Astrocyte of the hippocampus (primary cell): Measurements from ENCODE around the gene FOXJ3.
A peak's percentile ranks its signal among the peaks of the same experiment; 100 is the strongest.

Experiments used
- DNase-seq: peaks from one replicate; pipeline ENCODE4 v3.0.0; 2011; ENCODE audit warnings: low read depth, low spot score

FOXJ3 gene

DNA sequence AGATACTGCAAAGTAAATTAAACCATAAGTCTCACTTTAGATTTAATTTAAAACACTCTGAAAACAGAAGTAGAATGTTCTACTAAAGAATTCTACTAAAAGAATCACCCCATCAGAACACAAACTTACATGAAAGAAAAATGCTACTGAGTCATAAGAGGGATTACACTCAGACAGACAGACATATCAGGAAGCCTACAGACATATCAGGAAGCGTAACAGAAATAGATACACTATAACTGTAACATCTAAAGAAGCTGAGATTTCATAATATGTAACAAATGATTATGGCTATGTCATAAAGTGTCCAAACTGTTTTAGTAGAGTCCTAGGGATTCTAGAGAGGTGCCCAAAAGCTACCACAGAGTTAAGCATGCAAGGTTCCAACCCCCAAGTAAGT lies 23.9 kb downstream of the FOXJ3 start:
- no peak for DNase-seq

DNA sequence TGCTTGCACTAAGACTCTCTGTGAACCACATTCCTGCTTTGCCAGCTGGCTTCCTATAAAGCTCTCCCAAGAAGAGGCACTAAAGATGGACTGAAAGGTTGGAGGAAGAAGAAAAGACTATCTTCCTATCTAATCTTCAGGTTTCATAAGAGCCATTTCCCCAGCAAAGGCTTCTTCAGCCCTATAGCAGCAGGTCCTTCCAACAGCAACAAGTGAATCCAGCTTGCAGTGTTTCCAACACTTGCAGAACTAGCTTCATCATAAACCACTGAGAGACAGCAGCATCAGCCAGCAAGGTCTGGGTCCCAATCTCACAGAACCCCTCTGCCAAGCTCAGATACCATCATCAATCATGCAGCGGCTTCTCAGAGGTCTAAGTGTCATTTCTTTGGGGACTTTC lies 28.1 kb downstream of the FOXJ3 start:
- no peak for DNase-seq

DNA sequence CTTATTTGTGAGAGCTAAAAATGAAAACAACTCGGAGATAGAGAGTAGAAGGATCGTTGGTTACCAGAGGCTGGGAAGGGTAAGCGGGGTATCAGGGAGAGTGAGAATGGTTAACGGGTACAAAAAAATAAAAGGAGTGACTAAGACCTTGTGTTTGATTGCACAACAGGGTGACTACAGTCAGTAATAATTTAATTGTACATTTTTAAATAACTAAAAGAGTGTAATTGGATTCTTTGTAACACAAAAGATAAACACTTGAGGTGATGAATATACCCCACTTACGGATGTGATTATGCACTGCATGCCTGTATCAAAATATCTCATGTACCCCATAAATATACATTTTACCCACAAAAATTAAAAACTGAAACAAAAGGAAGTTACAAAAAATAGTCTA lies 29.4 kb downstream of the FOXJ3 start:
- DNase-seq, result no peak

DNA sequence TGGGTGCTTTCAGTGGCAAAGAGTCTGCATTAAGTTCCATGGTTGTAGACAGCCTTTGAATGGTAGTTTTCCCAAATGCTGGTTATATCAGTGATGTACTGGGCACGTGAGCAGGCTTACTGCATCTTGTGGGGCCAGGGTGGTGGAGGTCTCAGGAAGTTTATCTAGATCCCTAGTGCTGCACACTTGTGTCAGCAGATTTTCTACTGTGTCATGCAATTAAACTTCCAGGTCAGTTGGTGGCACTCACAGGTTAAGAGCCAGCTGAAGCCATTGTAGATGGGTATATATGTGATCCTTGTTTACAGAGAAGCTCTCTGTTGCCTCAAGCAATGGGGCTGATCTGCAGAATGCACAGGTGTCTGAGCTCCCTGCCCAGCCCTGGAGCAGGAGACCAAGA lies 33.0 kb downstream of the FOXJ3 start:
- no peak for DNase-seq

DNA sequence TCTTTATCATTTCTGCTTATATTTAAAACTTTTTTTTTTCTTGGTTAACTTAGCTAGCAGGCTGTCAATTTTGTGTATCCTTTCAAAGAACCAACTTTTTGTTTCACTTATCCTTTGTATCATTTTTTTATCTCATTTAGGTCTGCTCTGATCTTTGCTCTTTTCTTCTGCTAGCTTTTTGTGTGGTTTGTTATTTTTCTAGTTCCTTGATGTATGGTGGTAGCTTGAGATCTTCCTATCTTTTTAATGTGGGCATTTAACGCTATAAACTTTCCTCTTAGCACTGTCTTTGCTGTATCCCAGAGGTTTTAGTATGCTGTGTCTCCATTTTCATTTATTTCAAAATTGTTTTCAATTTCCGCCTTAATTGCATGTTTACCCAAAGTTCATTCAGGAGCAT lies 36.5 kb downstream of the FOXJ3 start:
- no peak for DNase-seq

DNA sequence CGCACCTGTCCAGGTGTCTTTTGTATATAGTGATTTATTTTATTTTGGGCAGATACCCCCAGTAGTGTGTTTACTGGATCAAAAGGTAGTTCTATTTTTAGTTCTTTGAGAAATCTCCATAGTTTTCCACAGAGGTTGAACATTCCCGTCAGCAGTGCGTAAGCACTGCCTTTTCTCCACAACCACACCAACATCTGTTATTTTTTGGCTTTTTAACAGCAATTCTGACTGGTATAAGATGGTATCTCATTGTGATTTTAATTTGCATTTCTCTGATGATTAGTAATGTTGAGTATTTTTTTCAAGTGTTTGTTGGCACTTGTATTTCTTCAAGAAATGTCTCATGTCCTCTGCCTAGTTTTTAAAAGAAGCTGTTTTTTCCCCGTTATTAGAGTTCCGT lies 39.2 kb downstream of the FOXJ3 start:
- DNase-seq, result no peak

DNA sequence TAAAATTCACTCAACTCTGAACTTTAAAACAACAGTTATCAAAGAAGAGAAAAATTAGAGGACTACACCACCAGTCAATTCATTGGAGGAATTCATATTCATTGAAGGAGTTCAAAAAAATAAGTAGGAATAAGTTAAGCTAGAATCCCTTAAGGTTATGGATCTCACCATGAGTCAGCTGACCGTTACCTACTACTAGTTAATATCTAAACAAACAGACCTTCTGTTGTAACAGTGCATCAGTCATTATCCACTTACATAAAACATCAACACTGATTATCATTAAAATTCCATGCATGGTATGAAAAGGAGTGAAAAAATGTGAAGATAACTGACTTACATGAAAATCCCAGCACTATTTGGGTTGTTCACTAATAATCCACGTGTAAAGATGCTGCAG lies 44.9 kb downstream of the FOXJ3 start:
- no peak for DNase-seq

DNA sequence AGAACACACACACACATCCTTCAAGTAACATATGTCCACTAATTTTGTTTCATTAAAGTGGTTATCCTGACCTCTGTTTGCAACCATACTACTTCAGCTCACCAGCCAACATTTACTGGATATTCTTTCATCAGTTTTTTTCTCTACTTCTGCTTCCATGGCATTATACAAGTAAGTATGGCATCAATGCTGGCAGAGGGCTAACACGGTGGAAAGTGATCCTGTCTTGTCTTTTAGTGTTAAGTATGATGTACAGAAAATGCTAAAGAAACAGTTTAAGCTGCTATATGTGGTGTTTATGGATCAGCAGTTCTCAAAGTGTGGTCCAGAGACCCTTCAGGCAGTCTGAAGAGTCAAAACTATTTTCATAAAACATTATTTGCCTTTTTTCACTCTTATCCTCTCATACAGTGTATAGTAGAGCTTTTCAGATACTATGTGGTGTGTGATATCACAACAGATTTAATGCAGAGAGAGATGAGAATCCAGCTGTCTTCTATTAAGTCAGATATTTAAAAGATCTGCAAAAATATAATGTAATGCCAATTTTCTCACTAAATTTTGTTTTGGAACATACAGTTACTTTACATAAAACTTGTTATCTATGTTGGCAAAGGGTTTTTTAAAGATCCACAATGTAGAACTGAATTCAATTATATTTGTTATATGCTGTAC lies 46.6 kb downstream of the FOXJ3 start:
- DNase-seq, result no peak

DNA sequence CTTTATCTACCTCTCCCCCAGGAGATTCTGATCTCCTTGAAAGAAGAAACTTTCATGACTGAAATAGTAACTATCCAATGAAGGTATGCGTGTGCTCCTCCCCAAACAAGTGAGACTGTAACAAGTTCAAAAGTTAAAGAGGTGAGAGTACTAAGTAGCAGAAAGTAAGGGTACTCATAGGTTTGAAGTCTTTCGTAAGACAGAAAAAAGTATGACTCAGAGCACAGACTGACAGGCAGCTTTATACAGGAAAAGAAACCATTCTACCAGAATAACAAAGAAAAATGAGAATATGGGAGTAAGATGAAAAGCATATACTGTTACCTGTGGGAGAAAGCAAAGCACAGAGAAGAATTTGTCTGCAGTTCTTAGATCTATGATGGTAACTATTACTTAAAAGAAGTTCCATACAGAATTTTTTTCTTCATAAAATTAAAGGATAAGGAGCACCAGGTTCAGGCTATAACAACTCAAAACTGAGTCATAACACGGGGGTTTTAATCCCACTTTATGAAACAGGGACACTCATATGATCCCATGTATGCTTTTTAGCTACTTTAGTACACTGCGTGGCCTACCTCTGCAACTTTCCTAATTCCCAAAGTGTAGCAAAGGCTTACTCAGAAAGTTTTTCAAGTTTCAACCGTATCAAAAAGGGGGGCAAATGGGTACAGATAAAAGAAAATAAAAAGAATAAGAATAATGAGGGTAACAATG lies 52.0 kb downstream of the FOXJ3 start:
- peak; percentile 43 for DNase-seq

DNA sequence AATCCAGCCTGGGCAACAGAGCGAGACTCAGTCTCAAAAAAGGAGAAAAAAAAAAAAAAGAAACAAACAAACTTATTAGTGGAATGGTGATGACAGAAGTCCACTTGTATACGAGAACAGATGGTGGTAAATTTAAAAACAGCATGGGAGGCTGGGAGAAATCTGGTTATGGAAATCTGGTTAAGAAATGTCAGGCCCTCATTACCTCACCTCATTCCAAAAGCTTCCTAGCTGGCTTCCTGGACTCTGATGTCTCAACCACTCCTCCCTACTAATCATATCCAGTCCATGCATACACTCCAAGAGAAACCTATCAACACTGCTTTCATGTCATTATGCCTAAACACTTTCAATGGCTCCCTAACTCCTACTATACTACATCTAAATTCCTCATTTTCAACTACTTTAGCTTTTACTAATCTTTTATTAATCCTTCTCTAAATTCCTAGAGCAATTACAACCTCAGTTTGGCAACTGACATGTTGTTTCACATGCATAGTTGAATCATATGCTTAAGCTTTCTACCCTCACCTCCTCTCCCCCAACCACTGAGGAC lies 52.9 kb downstream of the FOXJ3 start:
- peak; percentile 39 for DNase-seq

DNA sequence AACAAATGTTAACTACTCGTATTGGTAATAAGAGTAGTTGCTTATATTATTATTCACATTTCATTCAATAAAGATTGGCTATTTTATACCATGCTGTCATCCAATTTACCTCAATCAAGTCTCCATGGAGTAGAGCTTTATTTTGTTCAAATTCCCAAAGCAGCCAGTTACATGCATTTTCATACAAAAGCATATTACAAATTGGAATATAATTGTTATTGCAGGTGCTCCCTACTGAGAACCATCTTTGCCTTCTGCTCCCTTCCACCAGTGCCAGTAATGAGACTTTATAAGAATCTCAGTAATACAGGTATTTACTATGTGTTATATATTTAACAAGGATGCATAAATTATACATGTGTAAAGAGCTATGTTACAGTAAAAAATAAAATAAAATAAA lies 54.2 kb downstream of the FOXJ3 start:
- DNase-seq, result no peak

DNA sequence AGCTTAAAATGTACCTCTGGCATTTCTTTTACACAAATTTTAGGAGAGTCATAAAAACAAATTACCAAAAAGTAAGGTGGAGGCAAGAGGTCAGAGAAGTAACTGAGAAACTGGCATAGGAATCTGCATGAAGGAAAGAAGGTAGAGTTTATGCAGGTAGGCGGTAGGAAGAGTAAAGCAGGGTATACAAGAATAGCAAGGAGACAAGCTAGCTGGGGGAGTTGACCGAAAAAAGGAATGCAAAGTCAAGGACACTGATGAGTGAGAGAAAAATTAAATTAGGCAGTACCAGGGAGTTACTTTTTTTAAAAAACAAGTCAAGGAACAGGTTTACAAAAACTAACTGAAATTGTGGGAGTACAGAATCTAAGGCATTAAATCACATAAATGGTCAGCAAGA lies 56.0 kb downstream of the FOXJ3 start:
- DNase-seq, result peak; percentile 18

DNA sequence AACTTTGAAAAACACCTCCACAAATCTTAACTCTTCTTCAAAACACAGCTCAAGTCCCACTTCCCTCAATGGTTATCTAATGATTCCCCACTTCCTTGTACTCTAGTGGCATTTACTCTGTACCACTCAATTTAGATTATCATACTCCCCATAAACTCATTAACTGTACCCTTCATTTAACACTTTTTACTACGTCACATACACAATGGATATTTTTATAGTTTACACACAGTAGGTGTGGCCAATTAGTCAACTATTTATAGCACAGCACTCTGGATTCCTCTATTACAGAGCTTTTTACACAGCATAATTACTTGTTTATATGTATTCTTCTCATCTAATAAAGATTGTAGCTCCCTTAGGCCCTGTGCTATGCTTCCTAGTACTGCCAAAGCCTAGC lies 62.1 kb downstream of the FOXJ3 start:
- DNase-seq, result no peak

DNA sequence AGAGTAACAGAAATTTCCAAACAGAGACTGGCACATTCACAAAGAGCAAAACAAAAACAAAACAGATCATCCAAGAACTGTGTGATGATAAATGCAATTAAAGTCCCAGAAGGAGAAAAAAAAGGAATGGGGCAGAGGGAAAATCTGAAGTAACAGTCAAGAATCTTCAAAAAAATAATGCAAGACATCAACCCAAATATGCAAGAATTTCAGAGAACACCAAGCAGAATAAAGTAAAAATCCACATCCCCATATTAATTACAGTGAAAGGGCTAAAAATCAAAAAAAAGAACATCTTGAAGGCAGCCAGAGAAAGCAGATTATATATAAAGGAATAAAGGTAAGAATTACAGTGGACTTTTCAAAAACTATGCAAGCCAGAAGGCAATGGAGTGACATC lies 67.1 kb downstream of the FOXJ3 start:
- DNase-seq, result no peak

DNA sequence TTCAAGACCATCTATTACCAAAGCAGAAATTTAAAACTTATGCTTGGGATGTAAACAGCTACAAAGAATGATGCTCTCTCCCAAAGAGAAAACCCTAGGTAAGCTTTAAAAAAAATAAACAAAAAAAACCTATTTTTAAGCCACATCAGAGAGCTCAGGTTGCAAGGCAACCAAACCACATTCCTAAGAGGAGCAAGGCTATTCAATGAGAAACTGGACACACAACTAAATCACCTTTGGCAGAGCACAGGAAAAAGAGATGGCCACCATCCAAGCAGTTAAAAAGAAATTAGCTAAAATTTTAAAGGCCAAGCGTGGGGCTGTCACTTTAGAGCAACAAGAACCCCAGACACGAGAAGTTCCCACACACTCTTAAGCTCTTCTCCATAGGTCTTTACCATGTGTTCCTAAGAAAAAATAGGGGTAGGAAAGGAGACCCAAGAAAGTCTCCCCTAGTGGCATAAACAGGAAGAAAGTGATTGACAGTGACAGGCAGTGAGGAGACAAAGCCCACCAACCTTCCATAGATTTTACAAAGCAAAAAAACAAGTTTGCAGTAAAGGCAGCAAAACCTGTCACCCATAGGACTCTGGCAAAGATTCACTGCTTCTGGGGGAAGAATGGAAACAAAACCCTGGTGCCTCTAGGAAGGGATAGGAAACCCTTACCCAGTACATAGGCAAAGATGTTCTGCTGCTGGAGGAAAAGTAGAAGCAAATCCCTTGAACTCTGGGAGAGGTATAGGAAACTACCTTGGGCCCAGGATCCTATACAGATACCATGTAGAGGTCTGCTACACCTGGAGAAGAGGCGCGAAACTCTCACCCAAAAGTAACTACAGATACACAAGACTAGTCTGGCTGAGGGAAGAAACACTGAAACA lies 68.5 kb downstream of the FOXJ3 start:
- DNase-seq, result peak; percentile 43

DNA sequence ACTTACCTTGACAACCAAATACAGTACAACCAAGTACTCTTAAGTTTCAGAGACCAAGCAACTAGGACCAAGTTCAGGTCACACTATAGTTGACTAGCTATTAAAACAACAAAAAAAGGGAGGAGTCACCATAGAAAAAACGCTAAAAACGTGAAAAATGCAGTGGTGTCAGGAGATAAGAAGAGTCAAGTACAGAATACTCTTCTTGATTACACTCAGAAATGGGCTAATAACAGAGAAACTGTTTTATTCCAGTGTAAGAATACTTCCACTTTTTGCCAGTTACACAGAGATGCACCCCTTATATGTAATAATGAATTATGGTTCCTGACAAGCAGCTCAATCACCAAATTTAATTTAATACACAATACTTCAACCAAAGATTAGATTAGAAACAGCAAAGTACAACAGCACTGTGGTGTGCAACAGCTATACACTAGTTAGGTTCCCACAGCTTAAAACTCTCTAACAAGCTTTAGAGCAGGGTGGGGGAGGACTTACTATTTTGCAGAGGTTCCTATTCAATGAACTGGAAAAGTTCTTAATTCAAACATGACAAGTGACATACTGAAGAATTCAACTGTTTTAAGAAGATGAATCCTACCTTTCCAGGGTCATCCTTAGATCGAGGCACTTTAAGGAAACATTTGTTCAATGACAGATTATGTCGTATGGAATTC lies 70.4 kb downstream of the FOXJ3 start:
- DNase-seq, result no peak

DNA sequence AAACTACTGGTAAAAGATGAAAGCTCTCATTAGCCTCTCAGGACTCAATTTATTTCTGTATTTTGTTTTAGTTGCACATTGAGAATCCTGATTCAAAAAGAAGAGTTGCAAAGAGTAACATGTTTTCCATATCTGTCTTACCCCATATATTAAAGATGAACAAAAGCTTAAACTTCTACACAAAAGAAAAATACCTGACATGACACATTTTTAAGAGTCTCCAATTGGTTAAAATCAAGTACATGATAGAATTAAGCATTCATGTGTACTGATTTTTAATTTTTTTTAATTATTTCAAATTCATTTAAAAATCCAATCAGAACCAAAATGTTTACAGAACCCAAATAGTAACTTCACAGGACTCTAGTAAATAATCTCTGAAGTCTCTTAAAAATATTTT lies 72.0 kb downstream of the FOXJ3 start:
- DNase-seq, result no peak

DNA sequence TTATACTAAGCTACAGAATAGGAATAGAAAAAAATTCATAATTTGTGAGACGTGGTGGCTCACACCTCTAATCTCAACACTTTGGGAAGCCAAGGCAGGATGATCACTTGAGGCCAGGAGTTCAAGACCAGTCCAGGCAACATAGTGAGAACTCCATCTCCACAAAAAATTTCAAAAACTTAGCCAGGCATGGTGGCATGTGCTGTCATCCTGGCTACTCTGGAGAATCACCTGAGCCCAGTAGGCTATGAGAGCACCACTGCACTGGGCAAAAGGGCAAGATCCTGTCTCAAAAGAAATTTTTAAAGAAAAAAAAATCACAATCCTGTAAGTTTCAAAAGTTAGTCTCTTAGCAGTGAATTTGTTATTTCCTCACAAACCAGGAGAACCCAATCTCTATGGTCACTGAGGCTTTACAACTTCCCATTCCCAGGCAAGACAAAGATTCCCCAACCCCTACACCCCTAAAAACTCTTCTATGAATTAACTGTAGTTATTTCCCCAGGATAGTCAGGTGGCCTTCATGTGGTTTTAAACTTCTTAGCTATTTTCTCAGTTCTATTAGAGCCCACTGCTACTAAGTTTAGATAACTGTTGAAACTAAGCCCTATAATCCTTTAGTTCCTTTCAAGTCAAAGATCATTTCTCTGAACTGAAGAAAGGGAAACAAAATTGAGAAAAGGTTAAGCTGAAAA lies 74.5 kb downstream of the FOXJ3 start:
- no peak for DNase-seq

DNA sequence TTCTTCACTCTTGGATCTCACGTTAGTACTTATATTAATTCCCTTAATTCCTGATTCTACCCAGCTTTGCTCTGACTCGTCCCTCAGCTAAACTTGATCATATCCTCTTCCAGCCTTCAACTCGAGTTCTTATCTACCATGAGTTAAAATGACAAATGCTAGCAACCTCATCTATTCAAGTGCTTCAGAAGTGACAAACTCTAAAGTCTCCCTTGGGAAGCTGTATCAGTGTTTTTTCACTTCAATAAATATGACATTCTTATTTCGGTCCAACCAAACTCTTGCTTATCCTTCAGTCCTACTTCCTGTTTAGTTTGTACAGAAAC lies 75.3 kb downstream of the FOXJ3 start:
- DNase-seq, result no peak

DNA sequence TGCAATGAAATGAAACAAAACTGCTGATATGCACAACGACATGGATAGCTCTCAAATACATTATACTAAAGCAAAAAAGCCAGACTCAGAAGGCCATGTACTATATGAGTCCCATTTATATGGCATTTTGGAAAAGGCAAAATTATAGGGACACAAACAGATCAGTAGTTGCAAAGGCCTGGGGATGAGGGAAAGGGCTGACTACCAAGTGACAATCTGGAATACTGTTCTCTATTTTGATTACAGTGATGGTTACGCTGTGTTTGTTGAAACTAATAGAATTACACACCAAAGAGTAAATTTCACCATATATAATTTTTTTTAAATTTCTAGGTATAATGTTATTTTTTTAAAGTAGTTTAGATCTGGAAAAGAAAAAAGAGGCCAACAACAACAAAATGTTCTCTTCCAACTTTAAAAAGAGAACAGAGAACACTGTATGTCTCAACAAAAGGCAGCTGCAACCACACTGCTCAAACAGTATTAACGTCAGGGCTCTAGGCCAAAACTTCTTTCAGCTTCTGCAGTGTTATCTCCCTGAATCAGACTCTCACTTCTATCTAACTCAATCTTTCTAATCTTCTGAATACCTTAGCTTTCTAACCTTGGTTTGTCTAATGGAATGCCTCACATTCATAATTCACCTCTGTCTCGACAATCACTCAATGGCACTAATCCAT lies 75.8 kb downstream of the FOXJ3 start:
- DNase-seq, result peak; percentile 75

DNA sequence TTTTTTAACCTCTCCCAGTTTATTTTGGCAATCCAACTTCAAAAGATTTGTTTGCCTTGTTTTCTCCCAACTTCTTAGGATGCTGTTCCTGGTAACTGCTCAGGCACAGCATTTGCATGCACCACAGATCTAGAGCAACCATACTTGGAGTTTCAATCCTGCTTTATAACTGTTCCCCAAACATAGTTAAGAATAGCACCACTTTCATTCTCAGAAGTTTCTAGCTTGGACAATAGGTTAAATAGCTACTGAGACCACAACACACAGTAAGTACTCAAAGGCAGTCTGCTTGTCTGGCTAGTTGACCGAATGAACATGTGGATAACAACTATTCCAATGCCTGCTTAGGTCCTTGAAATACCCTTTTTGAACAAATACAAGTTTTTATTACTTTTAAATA lies 76.8 kb downstream of the FOXJ3 start:
- peak; percentile 58 for DNase-seq
